HG02943 (cell line): ENCODE measurements around the gene LYRM7.
"Not testable (repeated sequence)": the region's sequence is repeated elsewhere in the genome, so short reads cannot be mapped to it uniquely, and the experiment has no call there.

Source experiments
- ATAC-seq: cut with Tn5 transposase; IDR thresholded peaks from one replicate; pipeline ENCODE4 v1.9.1; 2021; ENCODE audit warnings: mild to moderate bottlenecking, low read depth, moderate library complexity; ENCODE audit not compliant: unreplicated experiment

LYRM7 gene

DNA sequence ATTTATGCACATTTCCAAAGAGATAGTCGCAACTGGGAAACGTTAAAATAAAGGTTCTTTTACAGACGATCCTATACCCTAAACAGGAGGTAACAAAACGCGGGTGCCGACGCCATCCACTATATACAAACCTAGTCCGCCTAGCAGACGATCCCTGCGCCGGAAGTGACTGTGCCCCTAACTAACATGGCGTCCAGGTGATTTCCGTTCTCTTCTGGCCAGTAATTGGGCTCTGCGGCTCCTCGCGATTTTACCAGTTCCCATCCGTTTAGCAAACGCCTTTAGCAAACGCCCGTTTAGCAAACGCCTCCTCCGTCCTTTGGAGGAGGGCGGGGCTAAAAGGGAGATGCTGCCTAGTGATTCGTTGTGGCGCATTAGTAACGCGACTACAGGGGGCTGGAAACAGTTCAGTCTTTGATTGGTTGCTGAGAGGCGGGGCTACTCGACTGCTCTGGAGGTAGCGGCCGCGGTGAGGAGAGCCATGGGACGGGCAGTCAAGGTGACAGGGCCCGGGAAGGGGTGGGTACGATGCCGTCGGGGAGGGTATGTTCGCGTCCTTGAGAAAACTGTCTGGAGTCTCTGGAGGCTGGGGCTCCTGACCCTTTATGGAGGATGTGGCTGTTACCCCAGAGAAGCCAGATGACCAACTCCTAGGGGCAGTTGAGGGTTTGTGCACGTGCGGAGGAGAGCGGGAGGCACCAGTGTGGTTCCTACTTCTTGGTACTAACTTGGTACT is at the start of gene LYRM7:
TSS of gene LYRM7 (plus strand) at position 405 of the 736 bp plus-strand sequence. CDS start at position 482, 77 bp downstream.
- peak; percentile 99 for ATAC-seq

DNA sequence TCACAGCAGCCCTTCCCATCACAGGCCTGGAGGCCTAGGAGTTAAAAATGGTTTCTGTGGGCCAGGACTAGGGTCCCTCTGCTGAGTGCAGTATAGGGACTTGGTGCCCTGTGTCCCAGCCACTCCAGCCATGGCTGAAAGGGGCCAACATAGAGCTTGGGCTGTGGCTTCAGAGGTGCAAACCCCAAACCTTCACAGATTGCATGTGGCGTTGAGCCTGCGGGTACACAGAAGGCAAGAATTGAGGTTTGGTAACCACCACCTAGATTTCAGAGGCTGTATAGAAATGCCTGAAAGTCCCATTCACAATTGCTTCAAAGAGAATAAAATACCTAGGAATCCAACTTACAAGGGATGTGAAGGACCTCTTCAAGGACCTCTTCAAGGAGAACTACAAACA is 43.5 kb upstream of the LYRM7 start:
- ATAC-seq, result not testable (repeated sequence)

DNA sequence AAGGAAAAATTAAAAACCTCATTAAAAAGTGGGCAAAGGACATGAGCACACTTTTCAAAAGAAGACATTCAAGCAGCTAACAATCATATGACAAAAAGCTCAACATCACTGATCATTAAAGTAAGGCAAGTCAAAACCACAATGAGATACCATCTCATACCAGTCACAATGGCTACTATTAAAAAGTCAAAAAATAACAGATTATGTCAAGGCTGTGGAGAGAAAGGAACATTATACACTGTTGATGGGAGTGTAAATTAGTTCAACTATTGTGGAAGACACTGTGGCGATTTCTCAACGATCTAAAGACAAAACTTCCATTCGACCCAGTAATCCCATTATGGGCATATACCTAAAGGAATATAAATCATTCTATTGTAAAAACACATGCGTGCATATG is 41.4 kb upstream of the LYRM7 start:
- ATAC-seq, result no peak

DNA sequence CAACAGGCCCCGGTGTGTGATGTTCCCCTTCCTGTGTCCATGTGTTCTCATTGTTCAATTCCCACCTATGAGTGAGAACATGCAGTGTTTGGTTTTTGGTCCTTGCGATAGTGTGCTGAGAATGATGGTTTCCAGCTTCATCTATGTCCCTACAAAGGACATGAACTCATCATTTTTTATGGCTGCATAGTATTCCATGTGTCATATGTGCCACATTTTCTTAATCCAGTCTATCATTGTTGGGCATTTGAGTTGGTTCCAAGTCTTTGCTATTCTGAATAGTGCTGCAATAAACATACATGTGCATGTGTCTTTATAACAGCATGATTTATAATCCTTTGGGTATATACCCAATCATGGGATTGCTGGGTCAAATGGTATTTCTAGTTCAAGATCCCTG is 37.7 kb upstream of the LYRM7 start:
- not testable (repeated sequence) for ATAC-seq

DNA sequence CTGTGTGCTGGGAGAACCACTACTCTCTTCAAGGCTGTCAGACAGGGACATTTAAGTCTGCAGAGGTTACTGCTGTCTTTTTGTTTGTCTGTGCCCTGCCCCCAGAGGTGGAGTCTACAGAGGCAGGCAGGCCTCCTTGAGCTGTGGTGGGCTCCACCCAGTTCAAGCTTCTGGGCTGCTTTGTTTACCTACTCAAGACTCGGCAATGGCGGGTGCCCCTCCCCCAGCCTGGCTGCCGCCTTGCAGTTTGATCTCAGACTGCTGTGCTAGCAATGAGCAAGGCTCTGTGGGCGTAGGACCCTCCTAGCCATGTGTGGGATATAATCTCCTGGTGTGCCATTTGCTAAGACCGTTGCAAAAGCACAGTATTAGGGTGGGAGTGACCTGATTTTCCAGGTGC is 32.3 kb upstream of the LYRM7 start:
- not testable (repeated sequence) for ATAC-seq

DNA sequence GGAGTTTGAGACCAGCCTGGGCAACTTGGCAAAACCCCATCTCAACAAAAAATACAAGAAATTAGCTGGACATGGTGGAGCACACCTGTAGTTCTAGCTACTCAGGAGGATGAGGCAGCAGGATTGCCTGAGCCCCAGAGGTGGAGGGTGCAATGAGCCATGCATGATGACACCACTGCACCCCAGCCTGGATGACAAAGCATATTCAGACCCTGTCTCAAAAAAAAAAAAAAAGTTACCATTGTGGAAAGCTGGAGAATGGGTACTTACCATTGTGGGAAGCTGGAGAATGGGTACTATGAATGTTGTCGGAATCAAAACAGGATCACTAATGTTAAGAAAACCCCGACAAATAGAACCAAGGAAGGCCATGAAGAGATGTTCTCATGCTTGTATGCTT is 31.4 kb upstream of the LYRM7 start:
- ATAC-seq, result no peak

DNA sequence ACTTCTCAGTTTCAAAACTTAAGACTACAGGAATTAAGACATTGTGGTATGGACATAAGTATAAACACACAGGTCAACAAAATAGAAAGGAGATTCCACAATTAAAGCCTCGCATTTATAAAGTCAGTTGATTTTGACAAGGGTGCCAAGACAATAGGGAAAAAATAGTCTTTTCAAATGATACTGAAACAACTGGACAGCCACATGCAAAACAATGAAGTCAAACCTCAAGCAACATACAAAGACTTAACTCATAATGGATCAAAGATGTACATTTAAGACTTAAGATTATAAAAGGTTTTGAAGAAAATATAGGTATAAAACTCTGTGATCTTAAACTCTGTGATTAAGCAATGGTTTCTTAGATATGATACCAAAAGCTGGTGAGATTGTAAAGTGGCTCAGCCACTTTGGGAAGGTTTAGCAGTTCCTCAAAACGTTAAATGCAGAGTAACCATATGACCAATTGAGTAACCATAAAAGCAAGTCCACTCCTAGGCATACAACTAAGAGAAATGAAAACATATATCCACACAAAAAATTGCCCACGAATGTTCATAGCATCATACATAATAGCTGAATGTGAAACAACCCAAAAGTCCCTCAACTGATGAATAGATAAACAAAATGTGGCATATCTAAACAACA is 27.6 kb upstream of the LYRM7 start:
- no peak for ATAC-seq

DNA sequence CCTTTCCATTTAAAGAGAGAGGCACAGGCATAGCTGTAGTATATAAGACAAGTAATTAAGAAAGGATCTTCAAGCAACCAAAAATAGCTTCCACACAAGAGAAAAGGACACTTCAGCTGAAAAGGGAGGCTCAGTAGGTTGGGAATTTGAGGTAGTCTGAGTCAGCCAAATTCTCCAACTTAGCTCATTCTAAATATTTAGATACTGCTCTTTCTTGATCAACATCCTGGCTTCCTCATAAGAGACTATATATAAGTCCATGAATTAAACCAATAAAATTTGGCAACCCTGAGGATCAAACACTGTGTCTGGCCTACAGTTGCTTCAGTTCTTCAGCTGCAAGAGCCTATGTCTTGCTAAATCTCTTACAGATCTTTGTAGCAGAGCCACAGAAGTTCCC is 23.5 kb upstream of the LYRM7 start:
- no peak for ATAC-seq

DNA sequence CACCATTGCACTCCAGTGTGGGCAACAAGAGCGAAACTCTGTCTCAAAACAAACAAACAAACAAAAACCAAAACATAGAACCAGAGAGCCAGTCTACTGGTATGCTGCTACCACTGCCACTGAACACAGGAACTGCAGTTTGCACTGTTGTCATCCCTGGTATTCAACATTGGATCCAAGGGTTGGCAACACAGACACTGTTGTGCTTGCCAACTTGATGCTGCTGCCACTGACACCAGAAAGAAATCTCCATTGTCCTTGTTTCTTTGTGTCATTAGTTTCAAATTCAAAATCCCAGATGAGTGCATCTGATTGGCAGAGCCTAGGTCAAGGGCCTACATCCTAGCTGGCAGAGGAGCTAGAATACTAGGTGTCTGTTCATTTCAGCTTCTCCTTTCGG is 21.9 kb upstream of the LYRM7 start:
- no peak for ATAC-seq

DNA sequence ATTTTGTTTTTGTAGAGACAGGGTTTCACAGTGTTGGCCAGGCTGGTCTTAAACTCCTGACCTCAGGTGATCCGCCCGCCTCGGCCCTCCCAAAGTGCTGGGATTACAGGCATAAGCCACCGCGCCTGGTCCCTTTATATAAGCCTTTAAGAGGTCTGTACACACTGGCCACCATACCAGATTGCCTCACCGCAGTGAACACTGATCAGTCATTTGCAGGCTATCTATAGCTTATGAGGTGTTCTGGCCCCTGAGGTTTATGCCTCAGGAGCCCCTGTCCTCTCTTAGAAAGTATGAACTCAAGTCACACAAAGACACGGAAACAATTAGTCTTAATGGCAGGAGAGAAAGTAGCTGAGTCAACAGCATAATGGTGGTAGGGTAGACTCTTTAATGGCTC is 20.3 kb upstream of the LYRM7 start:
- no peak for ATAC-seq

DNA sequence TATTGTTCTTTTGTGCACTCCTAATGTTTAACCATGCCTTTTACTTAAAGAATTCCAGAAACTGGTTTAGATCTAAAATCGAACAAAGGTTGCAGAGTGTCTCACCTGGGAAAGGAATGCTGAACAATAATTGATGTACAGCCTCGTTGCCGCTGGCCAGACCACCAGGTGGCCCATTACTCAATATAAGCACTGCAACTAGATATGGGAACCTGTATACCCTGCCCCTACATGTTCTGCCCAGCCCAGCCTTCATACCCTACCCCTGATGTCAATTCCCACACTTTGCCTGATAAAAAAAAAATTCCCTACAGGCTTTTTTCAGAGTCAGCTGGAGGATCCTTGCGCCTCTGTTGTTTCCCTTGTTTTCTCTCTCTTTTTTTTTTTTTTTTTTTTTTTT is 19.5 kb upstream of the LYRM7 start:
- no peak for ATAC-seq

DNA sequence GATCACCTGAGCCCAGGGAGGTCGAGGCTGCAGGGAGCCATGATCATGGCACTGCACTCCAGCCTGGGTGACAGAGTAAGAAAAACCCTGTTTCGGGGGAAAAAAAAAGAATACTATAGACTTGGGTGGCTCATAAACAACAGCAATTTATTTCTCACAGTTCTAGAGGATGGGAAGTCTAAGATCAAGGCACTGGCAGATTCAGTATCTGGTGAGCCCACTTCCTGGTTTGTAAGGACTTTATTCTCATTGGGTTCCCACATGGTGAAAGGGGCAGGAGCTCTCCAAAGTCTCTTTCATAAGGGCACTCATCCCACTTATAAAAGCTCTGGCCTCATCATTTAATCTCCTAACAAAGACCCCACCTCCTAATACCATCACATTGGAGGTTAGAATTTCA is 14.4 kb upstream of the LYRM7 start:
- no peak for ATAC-seq

DNA sequence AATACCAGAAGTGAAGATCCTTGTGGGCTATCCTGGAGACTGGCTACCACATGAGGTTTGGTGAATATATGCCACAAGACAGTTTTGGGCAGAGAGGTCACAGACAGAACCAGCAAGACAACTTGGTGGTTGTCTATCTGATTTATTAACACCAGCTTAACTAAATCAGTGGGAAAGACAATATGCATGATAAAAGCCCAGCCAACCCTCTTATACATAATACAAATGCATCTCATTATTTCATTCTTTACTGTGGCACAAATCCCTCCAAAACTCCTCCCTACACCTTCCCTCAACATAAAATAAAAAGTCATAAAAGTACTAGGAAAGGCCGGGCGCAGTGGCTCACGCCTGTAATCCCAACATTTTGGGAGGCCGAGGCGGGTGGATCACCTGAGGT is 13.8 kb upstream of the LYRM7 start:
- no peak for ATAC-seq

DNA sequence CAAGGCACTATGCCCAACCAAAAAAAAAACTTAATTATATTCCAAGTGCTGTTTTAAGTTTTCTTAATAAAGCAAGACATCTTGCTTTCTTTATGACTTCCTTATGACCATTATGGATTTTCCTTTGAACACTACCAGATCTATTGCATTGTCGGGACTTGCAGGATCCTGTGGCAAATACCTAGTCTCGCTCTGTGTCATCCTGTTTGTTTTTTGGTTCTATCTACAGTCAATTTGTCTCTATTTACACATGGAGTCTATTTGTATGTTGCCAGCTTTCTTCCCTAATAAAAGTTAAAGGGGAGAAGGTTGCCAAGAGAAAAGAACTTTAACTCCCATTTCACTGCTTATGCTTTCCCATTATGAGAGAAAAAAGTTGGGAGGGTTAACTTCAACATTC is 10.6 kb upstream of the LYRM7 start:
- no peak for ATAC-seq

DNA sequence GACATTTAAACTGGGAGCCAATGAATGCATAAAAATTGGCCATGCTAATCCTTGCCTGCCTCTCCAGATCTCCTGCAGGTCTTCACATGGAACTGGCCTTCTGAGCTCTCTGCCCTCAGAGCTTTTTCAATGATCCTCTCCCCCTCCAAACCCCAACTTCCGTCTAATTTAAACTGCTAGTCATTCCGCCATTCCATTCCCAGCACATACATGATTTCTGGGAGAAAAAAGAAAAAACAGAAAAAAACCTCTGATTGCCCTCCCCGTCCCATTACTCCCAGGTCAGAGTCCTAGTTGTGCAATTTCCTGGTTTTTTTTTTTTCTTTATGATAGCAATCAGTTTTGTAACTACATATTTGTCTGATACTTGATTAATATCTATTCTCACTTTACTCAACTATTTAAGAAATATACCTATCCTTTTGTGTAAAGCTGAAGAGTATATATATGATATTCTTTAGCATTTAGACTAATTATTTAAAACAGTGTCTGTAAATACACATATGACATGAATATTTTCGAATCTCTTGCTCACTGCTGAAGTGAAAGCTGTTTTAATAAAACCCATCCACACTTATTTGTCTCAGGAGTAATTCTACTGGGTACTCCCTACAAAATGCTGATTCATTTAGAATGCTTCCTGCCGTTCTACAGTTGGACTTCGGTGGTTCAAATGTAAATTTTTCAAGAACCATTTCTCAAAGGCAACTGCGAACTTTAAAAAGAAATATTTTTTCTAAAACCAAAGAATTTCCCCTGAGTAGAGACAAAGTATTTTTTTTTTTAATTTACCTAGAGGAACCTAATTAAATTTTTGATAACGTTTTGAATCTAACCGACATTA is 7.2 kb upstream of the LYRM7 start:
- ATAC-seq, result no peak

DNA sequence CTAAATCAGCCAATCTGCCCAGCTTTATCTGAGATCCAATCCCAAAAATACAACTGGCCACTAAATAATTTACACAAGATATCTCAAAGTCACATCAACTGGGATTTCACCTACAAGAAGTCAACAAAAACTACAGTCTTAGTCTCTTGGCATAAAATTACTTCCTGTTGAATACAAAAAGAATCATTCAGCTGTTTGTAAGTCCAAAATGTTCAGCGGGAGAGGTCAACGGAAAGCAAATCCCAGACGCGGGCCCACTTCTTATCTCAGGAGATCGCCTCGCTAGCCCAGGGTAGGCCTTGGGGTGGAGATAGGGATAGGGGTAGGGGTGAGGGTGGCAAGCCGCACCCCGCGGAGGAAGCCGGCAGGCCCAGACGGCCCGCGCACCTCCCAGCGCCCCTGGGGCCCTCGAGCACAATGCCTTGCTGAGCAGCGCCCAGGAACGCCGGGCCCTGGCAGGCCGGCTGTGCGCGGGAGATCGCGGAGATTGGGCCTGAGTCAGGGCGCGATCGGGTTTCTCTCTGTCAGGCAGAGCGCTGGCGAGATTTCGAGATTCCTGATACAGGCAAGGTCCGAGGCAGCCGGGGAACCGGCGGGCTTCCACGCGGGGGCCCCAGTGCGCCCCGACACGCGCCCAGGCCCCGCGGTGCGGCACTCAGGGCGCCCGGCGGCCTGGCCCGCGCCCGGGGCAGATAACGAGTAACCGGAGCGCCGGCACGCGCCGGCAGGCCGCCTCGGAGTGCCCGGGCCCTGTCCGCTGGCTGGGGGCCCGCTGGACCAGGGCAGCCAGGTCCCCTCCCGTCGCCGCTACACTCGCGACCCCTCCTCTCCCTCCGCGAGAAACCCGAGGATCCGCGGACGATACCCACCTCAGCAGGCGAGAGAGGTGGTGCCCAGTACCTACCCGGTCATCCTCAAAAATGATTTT is 6.3 kb upstream of the LYRM7 start:
- ATAC-seq, result peak; percentile 68

DNA sequence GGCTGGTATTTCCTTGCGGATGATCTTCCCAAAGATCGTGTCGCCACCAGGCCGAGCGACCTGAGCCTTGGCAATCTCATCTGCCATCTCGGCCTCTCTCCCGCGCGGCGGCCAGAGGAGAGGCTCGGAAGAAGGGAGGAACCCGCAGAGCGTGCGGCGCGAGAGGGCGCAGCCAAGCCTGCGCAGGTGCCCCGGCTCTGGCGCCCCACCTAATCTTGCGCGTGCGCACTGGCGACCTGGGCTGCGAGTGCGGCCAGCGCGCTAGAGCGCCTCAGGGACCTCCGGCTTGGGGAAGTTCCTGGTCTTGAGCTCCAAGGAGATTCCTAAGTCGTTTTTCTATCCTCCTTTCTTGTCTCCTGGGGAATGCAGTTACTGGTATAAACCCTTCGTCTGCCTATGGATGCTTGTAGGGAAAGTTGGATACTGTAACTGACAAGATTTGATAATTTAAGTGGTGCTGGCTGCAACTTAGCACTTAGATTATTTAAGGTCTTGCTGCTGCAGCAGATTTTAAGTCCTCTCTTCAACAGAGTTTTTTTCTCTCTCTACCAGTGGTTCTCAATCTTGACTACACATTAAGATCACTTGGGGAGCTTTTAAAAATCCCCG is 5.5 kb upstream of the LYRM7 start, which contains the start of gene HINT1:
TSS of gene HINT1 (minus strand) at position 138 of the 609 bp plus-strand sequence. CDS start at position 87, 51 bp downstream.
- ATAC-seq, result peak; percentile 81

DNA sequence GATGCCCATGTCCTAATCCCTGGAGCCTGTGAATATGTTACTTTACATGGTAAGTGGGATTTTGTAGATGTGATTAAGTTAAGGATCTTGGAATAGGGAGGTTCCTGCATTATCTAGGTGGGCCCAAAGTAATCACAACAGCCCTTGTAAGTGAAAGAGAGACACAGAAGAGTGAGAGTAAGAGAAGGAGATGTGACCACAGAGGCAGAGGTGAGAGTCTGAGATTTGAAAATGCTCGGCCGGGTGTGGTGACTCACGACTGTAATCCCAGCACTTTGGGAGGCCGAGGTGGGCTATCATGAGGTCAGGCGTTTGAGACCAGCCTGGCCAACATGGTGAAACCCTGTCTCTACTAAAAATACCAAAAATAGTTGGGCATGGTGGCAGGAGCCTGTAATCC is 3.1 kb upstream of the LYRM7 start:
- no peak for ATAC-seq

DNA sequence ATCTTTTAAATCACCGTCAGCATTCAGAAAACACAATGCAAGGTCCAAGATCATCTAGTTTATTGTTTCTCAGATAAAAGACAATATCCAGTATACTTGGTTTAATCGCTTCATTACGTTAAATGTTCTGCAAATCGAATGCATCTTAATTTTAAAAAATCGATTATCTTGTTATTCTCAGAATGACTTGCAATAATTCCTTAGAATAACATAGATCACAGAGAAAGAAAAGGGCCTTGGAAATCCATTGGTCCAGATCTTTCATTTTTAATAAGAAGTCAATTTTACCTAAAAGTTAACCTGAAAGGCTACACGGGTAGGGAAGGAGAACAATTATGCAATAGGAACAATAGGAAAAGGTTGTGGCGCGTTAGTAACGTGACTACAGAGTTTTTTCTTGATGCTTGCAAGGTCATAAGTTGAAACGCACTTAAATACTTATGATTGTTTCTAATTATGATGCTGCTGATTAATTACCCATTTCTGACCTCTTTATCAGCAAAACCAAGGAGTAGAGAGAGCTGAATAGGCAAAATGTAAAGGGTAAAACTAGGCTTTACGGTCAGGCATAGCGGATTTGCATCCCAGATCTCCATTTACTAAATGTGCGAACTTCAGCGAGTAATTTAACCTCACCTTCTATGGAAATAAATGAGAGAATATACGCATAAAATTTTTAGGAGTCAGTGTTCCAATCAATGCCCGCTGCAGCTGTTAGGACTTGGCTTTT is 769 bp upstream of the LYRM7 start:
- ATAC-seq, result no peak
